HEK293 (cell line): ENCODE data around the gene PRSS50.

Experiments
- FEZF1 ChIP-seq: fragments of 450-650 bp; formaldehyde crosslinking; IDR thresholded peaks from 2 replicates; pipeline ENCODE4 v1.5.1; 2016; ENCODE audit warnings: missing biosample characterization, missing genetic modification characterization
- HIC1 ChIP-seq: fragments of 450-650 bp; formaldehyde crosslinking; IDR thresholded peaks from 2 replicates; pipeline ENCODE4 v1.5.1; 2016; ENCODE audit warnings: missing biosample characterization, missing genetic modification characterization
- HOXC10 ChIP-seq: sonication (generic); formaldehyde crosslinking; IDR thresholded peaks from 2 replicates; pipeline ENCODE4 v1.8.1; 2023; ENCODE audit warnings: mild to moderate bottlenecking, missing genetic modification reagents
- KLF16 ChIP-seq: fragments of 450-650 bp; formaldehyde crosslinking; IDR thresholded peaks from 2 replicates; pipeline ENCODE4 v1.5.1; 2017; ENCODE audit warnings: missing biosample characterization, missing genetic modification characterization
- KLF9 ChIP-seq: fragments of 450-650 bp; formaldehyde crosslinking; IDR thresholded peaks from 2 replicates; pipeline ENCODE4 v1.5.1; 2016; ENCODE audit warnings: missing biosample characterization, missing genetic modification characterization, low read depth
- RBAK ChIP-seq: fragments of 450-650 bp; formaldehyde crosslinking; IDR thresholded peaks from 2 replicates; pipeline ENCODE4 v1.5.1; 2016; ENCODE audit warnings: missing biosample characterization, missing genetic modification characterization
- ZBTB49 ChIP-seq: fragments of 450-650 bp; formaldehyde crosslinking; IDR thresholded peaks from 2 replicates; pipeline ENCODE4 v1.5.1; 2016; ENCODE audit warnings: missing biosample characterization, missing genetic modification characterization, low read depth
- ZFP41 ChIP-seq: fragments of 450-650 bp; formaldehyde crosslinking; IDR thresholded peaks from 2 replicates; pipeline ENCODE4 v1.5.1; 2016; ENCODE audit warnings: missing biosample characterization, missing genetic modification characterization, borderline replicate concordance
- ZNF571 ChIP-seq: fragments of 450-650 bp; formaldehyde crosslinking; IDR thresholded peaks from 2 replicates; pipeline ENCODE4 v1.5.0; 2017; ENCODE audit warnings: missing biosample characterization, missing genetic modification characterization
- ZNF677 ChIP-seq: fragments of 450-650 bp; IDR thresholded peaks from 2 replicates; pipeline ENCODE4 v1.5.0; 2018; ENCODE audit warnings: missing biosample characterization, mild to moderate bottlenecking, missing genetic modification characterization, moderate library complexity
- ZNF704 ChIP-seq: fragments of 450-650 bp; formaldehyde crosslinking; IDR thresholded peaks from 2 replicates; pipeline ENCODE4 v1.5.1; 2016; ENCODE audit warnings: missing biosample characterization, missing genetic modification characterization
- TF ChIP-seq, protein P1 (sequence below): fragments of 450-650 bp; IDR thresholded peaks from 2 replicates; pipeline ENCODE4 v1.5.1; 2018; ENCODE audit warnings: missing biosample characterization, missing genetic modification characterization
- TF ChIP-seq, protein P2 (sequence below): fragments of 450-650 bp; formaldehyde crosslinking; IDR thresholded peaks from 2 replicates; pipeline ENCODE4 v1.5.1; 2016; ENCODE audit warnings: missing biosample characterization, missing genetic modification characterization

DNA sequence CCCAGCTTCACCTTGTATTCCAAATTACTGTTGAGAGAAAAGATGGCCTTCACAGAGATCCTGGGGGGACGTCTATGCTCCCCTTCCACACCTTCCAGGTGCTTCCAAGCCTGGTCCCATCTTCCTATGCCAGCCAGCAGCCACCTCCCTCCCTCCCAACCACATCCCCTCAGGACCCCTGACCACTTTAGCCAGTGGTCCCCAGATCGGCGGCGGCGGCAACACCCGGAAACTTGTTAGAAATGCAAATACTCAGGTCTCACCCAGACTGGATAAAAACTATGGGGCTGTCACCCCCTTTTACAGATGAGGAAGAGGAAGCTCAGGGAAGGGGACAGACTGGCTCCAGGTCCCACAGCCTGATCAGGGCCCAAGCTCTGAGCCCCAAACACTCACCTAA, 38.0 kb upstream of the PRSS50 start:
- TF ChIP-seq ZNF677 (tag by site-specific recombination) (no peak), FEZF1 (tag by site-specific recombination) (no peak), HOXC10 (CRISPR knock-in tag) (no peak), KLF9 (tag by site-specific recombination) (no peak), ZNF571 (tag by site-specific recombination) (no peak), RBAK (tag by site-specific recombination) (no peak), ZNF704 (tag by site-specific recombination) (no peak), HIC1 (no peak), ZFP41 (tag by site-specific recombination) (no peak), KLF16 (tag by site-specific recombination) (no peak), ZBTB49 (tag by site-specific recombination) (no peak)
- TF ChIP-seq, protein P1, sequence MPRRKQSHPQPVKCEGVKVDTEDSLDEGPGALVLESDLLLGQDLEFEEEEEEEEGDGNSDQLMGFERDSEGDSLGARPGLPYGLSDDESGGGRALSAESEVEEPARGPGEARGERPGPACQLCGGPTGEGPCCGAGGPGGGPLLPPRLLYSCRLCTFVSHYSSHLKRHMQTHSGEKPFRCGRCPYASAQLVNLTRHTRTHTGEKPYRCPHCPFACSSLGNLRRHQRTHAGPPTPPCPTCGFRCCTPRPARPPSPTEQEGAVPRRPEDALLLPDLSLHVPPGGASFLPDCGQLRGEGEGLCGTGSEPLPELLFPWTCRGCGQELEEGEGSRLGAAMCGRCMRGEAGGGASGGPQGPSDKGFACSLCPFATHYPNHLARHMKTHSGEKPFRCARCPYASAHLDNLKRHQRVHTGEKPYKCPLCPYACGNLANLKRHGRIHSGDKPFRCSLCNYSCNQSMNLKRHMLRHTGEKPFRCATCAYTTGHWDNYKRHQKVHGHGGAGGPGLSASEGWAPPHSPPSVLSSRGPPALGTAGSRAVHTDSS (tag by site-specific recombination), result no peak
- TF ChIP-seq, protein P2, sequence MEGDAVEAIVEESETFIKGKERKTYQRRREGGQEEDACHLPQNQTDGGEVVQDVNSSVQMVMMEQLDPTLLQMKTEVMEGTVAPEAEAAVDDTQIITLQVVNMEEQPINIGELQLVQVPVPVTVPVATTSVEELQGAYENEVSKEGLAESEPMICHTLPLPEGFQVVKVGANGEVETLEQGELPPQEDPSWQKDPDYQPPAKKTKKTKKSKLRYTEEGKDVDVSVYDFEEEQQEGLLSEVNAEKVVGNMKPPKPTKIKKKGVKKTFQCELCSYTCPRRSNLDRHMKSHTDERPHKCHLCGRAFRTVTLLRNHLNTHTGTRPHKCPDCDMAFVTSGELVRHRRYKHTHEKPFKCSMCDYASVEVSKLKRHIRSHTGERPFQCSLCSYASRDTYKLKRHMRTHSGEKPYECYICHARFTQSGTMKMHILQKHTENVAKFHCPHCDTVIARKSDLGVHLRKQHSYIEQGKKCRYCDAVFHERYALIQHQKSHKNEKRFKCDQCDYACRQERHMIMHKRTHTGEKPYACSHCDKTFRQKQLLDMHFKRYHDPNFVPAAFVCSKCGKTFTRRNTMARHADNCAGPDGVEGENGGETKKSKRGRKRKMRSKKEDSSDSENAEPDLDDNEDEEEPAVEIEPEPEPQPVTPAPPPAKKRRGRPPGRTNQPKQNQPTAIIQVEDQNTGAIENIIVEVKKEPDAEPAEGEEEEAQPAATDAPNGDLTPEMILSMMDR (tag by site-specific recombination), result no peak
